K562 (cell line): Measurements from ENCODE around the gene BPHL. TPM values are rescaled to one million over a fixed set of nuclear protein-coding genes. Genes with fewer than 3 reads are reported as not detected.

Experiments used
- CEBPB ChIP-seq: fragments of 450-650 bp; IDR thresholded peaks from 2 replicates; pipeline ENCODE4 v1.6.1; 2016; ENCODE audit warnings: missing genetic modification characterization, missing compliant biosample characterization
- CXXC5 ChIP-seq: fragments of 250-450 bp; sonication (Bioruptor Pico); IDR thresholded peaks from 2 replicates; pipeline ENCODE4 v1.8.0; 2022; ENCODE audit warnings: inconsistent platforms, mild to moderate bottlenecking, moderate library complexity
- E2F3 ChIP-seq: fragments of 250-450 bp; sonication (Bioruptor Pico); IDR thresholded peaks from 2 replicates; pipeline ENCODE4 v1.4.0; 2020; ENCODE audit warnings: mild to moderate bottlenecking
- E2F8 ChIP-seq: fragments of 450-650 bp; IDR thresholded peaks from 2 replicates; pipeline ENCODE4 v1.7.1; 2018; ENCODE audit warnings: mild to moderate bottlenecking, low read depth; ENCODE audit not compliant: partially characterized antibody
- ELF4 ChIP-seq: fragments of 450-650 bp; formaldehyde crosslinking; IDR thresholded peaks from 2 replicates; pipeline ENCODE4 v1.4.0; 2022; ENCODE audit warnings: missing genetic modification characterization
- EZH2 ChIP-seq: IDR thresholded peaks from 2 replicates; pipeline ENCODE4 v1.6.1; 2012; ENCODE audit warnings: low read depth, mild to moderate bottlenecking, inconsistent platforms, low read length, borderline replicate concordance
- FOXP1 ChIP-seq: sonication (generic); formaldehyde crosslinking; IDR thresholded peaks from 2 replicates; pipeline ENCODE4 v1.8.0; 2022; ENCODE audit warnings: mild to moderate bottlenecking, missing genetic modification reagents
- ID3 ChIP-seq, 2 experiments: fragments of 250-450 bp in 1 of 2; fragments of 450-650 bp in 1 of 2; sonication (Bioruptor Pico) in 1 of 2; IDR thresholded peaks; 2 replicates each; pipeline versions ENCODE4 v1.6.1 to v1.8.0; 2016 to 2021; ENCODE audit warnings: mild to moderate bottlenecking in 2 of 2, moderate library complexity in 2 of 2, missing compliant biosample characterization in 1 of 2, missing genetic modification characterization in 1 of 2
- ILK ChIP-seq: fragments of 450-650 bp; IDR thresholded peaks from 2 replicates; pipeline ENCODE4 v1.6.1; 2016; ENCODE audit warnings: missing genetic modification characterization, low read depth, mild to moderate bottlenecking, missing compliant biosample characterization, moderate library complexity, borderline replicate concordance
- JUN ChIP-seq, 2 experiments: sonication (generic) in 1 of 2; formaldehyde crosslinking in 1 of 2; IDR thresholded peaks; 2 replicates each; pipeline versions ENCODE4 v1.6.1 to v1.8.0; 2012 to 2022; ENCODE audit warnings: borderline replicate concordance in 2 of 2, mild to moderate bottlenecking in 2 of 2, improper control_type of control experiment in 1 of 2, low read depth in 1 of 2, low read length in 1 of 2, missing genetic modification reagents in 1 of 2
- KLF16 ChIP-seq: IDR thresholded peaks from 2 replicates; pipeline ENCODE4 v1.6.1; 2016; ENCODE audit warnings: antibody characterized with exemption
- MAZ ChIP-seq, 2 experiments: fragments of 450-650 bp in 1 of 2; sonication (generic) in 1 of 2; formaldehyde crosslinking; IDR thresholded peaks in 1 of 2; conservative IDR thresholded peaks in 1 of 2; 2 replicates each; pipeline versions ENCODE4 v1.4.0 to v1.5.0; 2020; ENCODE audit warnings: mild to moderate bottlenecking in 1 of 2, missing genetic modification reagents in 1 of 2
- MYC ChIP-seq, 2 experiments: fragments of 250-450 bp in 1 of 2; sonication (Bioruptor Pico) in 1 of 2; IDR thresholded peaks; 2 replicates each; pipeline versions ENCODE4 v1.5.1 to v1.6.1; 2012 to 2021; ENCODE audit warnings: low read depth in 2 of 2, borderline replicate concordance in 1 of 2, improper control_type of control experiment in 1 of 2, low read length in 1 of 2, mild to moderate bottlenecking in 1 of 2, moderate library complexity in 1 of 2
- NFATC3 ChIP-seq: fragments of 450-650 bp; IDR thresholded peaks from 2 replicates; pipeline ENCODE4 v1.6.1; 2017; ENCODE audit warnings: mild to moderate bottlenecking
- NFE2 ChIP-seq: IDR thresholded peaks from 2 replicates; pipeline ENCODE4 v1.6.1; 2014; ENCODE audit warnings: antibody characterized with exemption, low read depth
- PCBP1 ChIP-seq: fragments of 200-400 bp; formaldehyde crosslinking; IDR thresholded peaks from 2 replicates; pipeline ENCODE4 v1.6.1; 2018; ENCODE audit warnings: mild to moderate bottlenecking, low read depth, low read length; ENCODE audit not compliant: poor library complexity, severe bottlenecking
- POLR2AphosphoS5 ChIP-seq: IDR thresholded peaks from 2 replicates; pipeline ENCODE4 v1.6.1; 2011; ENCODE audit warnings: mild to moderate bottlenecking, low read depth, low read length, moderate library complexity; ENCODE audit not compliant: control insufficient read depth, insufficient read depth
- STAT5A ChIP-seq: IDR thresholded peaks from 2 replicates; pipeline ENCODE4 v1.6.1; 2012; ENCODE audit warnings: low read length, inconsistent platforms, borderline replicate concordance
- USF1 ChIP-seq: sonication (generic); formaldehyde crosslinking; IDR thresholded peaks from 2 replicates; pipeline ENCODE4 v1.9.0; 2022; ENCODE audit warnings: mild to moderate bottlenecking, missing genetic modification reagents
- XRCC5 ChIP-seq: fragments of 200-400 bp; formaldehyde crosslinking; IDR thresholded peaks from 2 replicates; pipeline ENCODE4 v1.6.1; 2017; ENCODE audit warnings: low read depth, mild to moderate bottlenecking, low read length
- ZNF121 ChIP-seq: sonication (generic); formaldehyde crosslinking; conservative IDR thresholded peaks from 2 replicates; pipeline ENCODE4 v1.8.0; 2022; ENCODE audit warnings: missing genetic modification reagents
- ZNF212 ChIP-seq: fragments of 450-650 bp; formaldehyde crosslinking; IDR thresholded peaks from 2 replicates; pipeline ENCODE4 v1.4.0; 2020; ENCODE audit warnings: mild to moderate bottlenecking
- ZNF24 ChIP-seq: fragments of 450-650 bp; IDR thresholded peaks from 2 replicates; pipeline ENCODE4 v1.6.1; 2016
- polyA plus RNA-seq, 8 experiments: library from polyadenylated mRNA; depleted of rRNA in 4 of 8; stranded (reverse) in 5 of 8; unstranded in 3 of 8; fragments of >200 nt; fragmentation: Nextera tagmentation in 2 of 8; fragmentation: Illumina TruSeq in 1 of 8; extraction: Ambion mirVana in 2 of 8; extraction: Trizol in 1 of 8; gene quantifications; 2 replicates each; pipeline versions ENCODE4 v1.2.1 to v1.2.3, GENCODE V29; 2011 to 2014; ENCODE audit warnings: inconsistent platforms in 1 of 8, missing spikeins in 1 of 8
- total RNA-seq, 7 experiments: library from RNA; depleted of rRNA in 6 of 7; stranded (reverse); fragments of >200 nt in 6 of 7; fragmentation: Illumina TruSeq in 2 of 7; extraction: Trizol in 2 of 7; gene quantifications; 2 replicates each; pipeline versions ENCODE4 v1.2.1 to v1.2.3, GENCODE V29; 2011 to 2021; ENCODE audit warnings: low replicate concordance in 1 of 7

Gene BPHL
- total and polyA plus RNA-seq, 9 of the 15 experiments (the other 6 are each of a cell fraction or from before 2014, with no cell fraction given): 3.5 to 17.4 (median 8.2) TPM

GRCh38 chr6:3159805-3160781 is 41.6 kb downstream of the BPHL start (continued):
- no peak for TF ChIP-seq EZH2
- TF ChIP-seq USF1 (CRISPR knock-in tag): no peak
- TF ChIP-seq PCBP1: no peak
- TF ChIP-seq ELF4 (CRISPR knock-in tag): no peak
- TF ChIP-seq POLR2AphosphoS5: peak; percentile 55; the same call in 1 of the 2 replicates
- no peak for TF ChIP-seq ZNF24
- TF ChIP-seq XRCC5: peak; percentile 35
- peak; percentile 11; the same call in 1 of the 2 replicates for TF ChIP-seq NFE2
- no peak for TF ChIP-seq NFATC3
- TF ChIP-seq ID3 (CRISPR knock-in tag; IDR thresholded peaks at IDR 0.05): no peak
- no peak for TF ChIP-seq ID3 (tag; IDR thresholded peaks at IDR 0.05)
- TF ChIP-seq CXXC5 (CRISPR knock-in tag): peak; percentile 78
- peak; percentile 16 for TF ChIP-seq E2F8
- peak; percentile 85 for TF ChIP-seq MYC (IDR thresholded peaks at IDR 0.05; ENCODE audit: low read depth, low read length)
- no peak for TF ChIP-seq MYC (CRISPR knock-in tag; IDR thresholded peaks at IDR 0.05; ENCODE audit: borderline replicate concordance, low read depth)
- no peak for TF ChIP-seq STAT5A
- TF ChIP-seq ZNF212 (CRISPR knock-in tag): no peak
- no peak for TF ChIP-seq ILK (tag)
- TF ChIP-seq FOXP1: no peak
- TF ChIP-seq CEBPB: no peak
- TF ChIP-seq E2F3 (CRISPR knock-in tag): no peak
- no peak for TF ChIP-seq ZNF121 (CRISPR knock-in tag)
- no peak for TF ChIP-seq KLF16
- peak; percentile 98 for TF ChIP-seq JUN (IDR thresholded peaks at IDR 0.05; ENCODE audit: borderline replicate concordance, low read depth, low read length)
- TF ChIP-seq JUN (CRISPR knock-in tag; IDR thresholded peaks at IDR 0.05; ENCODE audit: borderline replicate concordance): peak; percentile 61; the same call in 1 of the 2 replicates
- peak; percentile 54 to 94; a peak in 3 of 4 replicates for TF ChIP-seq MAZ (CRISPR knock-in tag; conservative IDR thresholded peaks at IDR 0.05 in 1 of 2, IDR thresholded peaks at IDR 0.05 in 1 of 2)
